Hepatocyte (in vitro differentiated cells): ENCODE data around the gene SBNO1.

Experiments
- CTCF ChIP-seq: fragments of 200-600 bp; sonication (generic); IDR thresholded peaks from 2 replicates; pipeline ENCODE4 v1.5.1; 2016; ENCODE audit warnings: antibody characterized with exemption, mild to moderate bottlenecking; ENCODE audit not compliant: poor library complexity
- EZH2 ChIP-seq: fragments of 200-600 bp; sonication (generic); IDR thresholded peaks from 2 replicates; pipeline ENCODE4 v1.6.1; 2016; ENCODE audit warnings: antibody characterized with exemption, mild to moderate bottlenecking, borderline replicate concordance
- EZH2phosphoT487 ChIP-seq: fragments of 200-600 bp; sonication (generic); IDR thresholded peaks from one replicate; pipeline ENCODE4 v1.6.1; 2018; ENCODE audit warnings: antibody characterized with exemption, mild to moderate bottlenecking, low read depth, moderate library complexity; ENCODE audit not compliant: unreplicated experiment, severe bottlenecking

- TF ChIP-seq CTCF: no peak
- no peak for TF ChIP-seq EZH2phosphoT487
- TF ChIP-seq EZH2: no peak
Observed at GRCh38 chr12:123364532-123365024, at the start of gene SBNO1.
